ENCODE data around the gene SPON1.

Gene SPON1

GRCh38 chr11:14240951-14241350, 278.4 kb downstream of the SPON1 start:
- H2AFZ ChIP-seq (ENCODE audit: low read length), result no peak overlapping the region
- H3K9ac ChIP-seq (ENCODE audit: low read length), result no peak overlapping the region
- no peak overlapping the region for H3K4me2 ChIP-seq (ENCODE audit: low read depth, low read length)
- DNase-seq, result no peak
- H3F3A ChIP-seq (ENCODE audit: insufficient read depth, low read length), result peaks cover 15% of the 10 kb centered on the region; the same call in 1 of the 2 replicates
- no peaks in the 10 kb centered on the region for H4K20me1 ChIP-seq (ENCODE audit: insufficient read depth, low read length)
- H3K79me2 ChIP-seq (ENCODE audit: low read length), result no peaks in the 10 kb centered on the region
- H3K4me1 ChIP-seq (ENCODE audit: low read length), result peaks cover 18% of the 10 kb centered on the region
- H3K9me2 ChIP-seq (replicated peaks; ENCODE audit: insufficient read depth, low read length), result no peaks in the 10 kb centered on the region
- no peak for TF ChIP-seq EZH2phosphoT487 (IDR thresholded peaks at IDR 0.05; ENCODE audit: low read length)
- H3K27ac ChIP-seq (ENCODE audit: low read length), result no peak overlapping the region
- no peaks in the 10 kb centered on the region for H3K27me3 ChIP-seq (replicated peaks; ENCODE audit: insufficient read depth, low read length)
- no peak overlapping the region for H3K4me3 ChIP-seq (ENCODE audit: low read length)
- no peaks in the 10 kb centered on the region for H3K36me3 ChIP-seq (replicated peaks; ENCODE audit: insufficient read depth, low read length)
- H3K9me3 ChIP-seq (replicated peaks; ENCODE audit: insufficient read depth, low read length), result no peaks in the 10 kb centered on the region

GRCh38 chr11:14242187-14242586, 279.7 kb downstream of the SPON1 start:
- Histone ChIP-seq H3K79me2 (ENCODE audit: low read length) (no peaks in the 10 kb centered on the region), H3K36me3 (replicated peaks; ENCODE audit: insufficient read depth, low read length) (no peaks in the 10 kb centered on the region), H3F3A (ENCODE audit: insufficient read depth, low read length) (peaks cover 11% of the 10 kb centered on the region; the same call in 1 of the 2 replicates), H3K4me3 (ENCODE audit: low read length) (no peak overlapping the region), H3K27ac (ENCODE audit: low read length) (no peak overlapping the region), H2AFZ (ENCODE audit: low read length) (no peak overlapping the region), H3K9me2 (replicated peaks; ENCODE audit: insufficient read depth, low read length) (no peaks in the 10 kb centered on the region), H3K9me3 (replicated peaks; ENCODE audit: insufficient read depth, low read length) (no peaks in the 10 kb centered on the region), H4K20me1 (ENCODE audit: insufficient read depth, low read length) (no peaks in the 10 kb centered on the region), H3K4me2 (ENCODE audit: low read depth, low read length) (no peak overlapping the region), H3K4me1 (ENCODE audit: low read length) (peaks cover 11% of the 10 kb centered on the region), H3K9ac (ENCODE audit: low read length) (no peak overlapping the region), H3K27me3 (replicated peaks; ENCODE audit: insufficient read depth, low read length) (no peaks in the 10 kb centered on the region)
- DNase-seq, result no peak
- no peak for TF ChIP-seq EZH2 (optimal IDR thresholded peaks at IDR 0.05; ENCODE audit: low read depth, low read length)
- no peak for TF ChIP-seq EZH2phosphoT487 (IDR thresholded peaks at IDR 0.05; ENCODE audit: low read length)
- no peak for TF ChIP-seq CTCF (IDR thresholded peaks at IDR 0.05; ENCODE audit: low read length)

- Histone ChIP-seq H2AFZ (ENCODE audit: low read length) (no peak overlapping the region), H3K9ac (ENCODE audit: low read length) (no peak overlapping the region), H3K27ac (ENCODE audit: low read length) (no peak overlapping the region), H3K9me2 (replicated peaks; ENCODE audit: insufficient read depth, low read length) (no peaks in the 10 kb centered on the region), H3K9me3 (replicated peaks; ENCODE audit: insufficient read depth, low read length) (no peaks in the 10 kb centered on the region), H3F3A (ENCODE audit: insufficient read depth, low read length) (peaks cover 5% of the 10 kb centered on the region; the same call in 1 of the 2 replicates), H3K4me1 (ENCODE audit: low read length) (peaks cover 8% of the 10 kb centered on the region), H3K4me3 (ENCODE audit: low read length) (no peak overlapping the region), H3K27me3 (replicated peaks; ENCODE audit: insufficient read depth, low read length) (no peaks in the 10 kb centered on the region), H3K79me2 (ENCODE audit: low read length) (no peaks in the 10 kb centered on the region), H4K20me1 (ENCODE audit: insufficient read depth, low read length) (no peaks in the 10 kb centered on the region), H3K4me2 (ENCODE audit: low read depth, low read length) (no peak overlapping the region), H3K36me3 (replicated peaks; ENCODE audit: insufficient read depth, low read length) (no peaks in the 10 kb centered on the region)
- no peak for TF ChIP-seq EZH2phosphoT487 (IDR thresholded peaks at IDR 0.05; ENCODE audit: low read length)
- TF ChIP-seq CTCF (IDR thresholded peaks at IDR 0.05; ENCODE audit: low read length), result no peak
- no peak for TF ChIP-seq EZH2 (optimal IDR thresholded peaks at IDR 0.05; ENCODE audit: low read depth, low read length)
- no peak for DNase-seq
These were observed 280.2 kb downstream of the SPON1 start for GRCh38 chr11:14242733-14243132.

GRCh38 chr11:14244926-14245325, 282.4 kb downstream of the SPON1 start:
- no peaks in the 10 kb centered on the region for H4K20me1 ChIP-seq (ENCODE audit: insufficient read depth, low read length)
- no peak overlapping the region for H3K9ac ChIP-seq (ENCODE audit: low read length)
- no peaks in the 10 kb centered on the region for H3K4me1 ChIP-seq (ENCODE audit: low read length)
- no peak overlapping the region for H3K27ac ChIP-seq (ENCODE audit: low read length)
- H3K79me2 ChIP-seq (ENCODE audit: low read length), result no peaks in the 10 kb centered on the region
- H3K27me3 ChIP-seq (replicated peaks; ENCODE audit: insufficient read depth, low read length), result no peaks in the 10 kb centered on the region
- no peak overlapping the region for H3K4me3 ChIP-seq (ENCODE audit: low read length)
- H3K9me2 ChIP-seq (replicated peaks; ENCODE audit: insufficient read depth, low read length), result no peaks in the 10 kb centered on the region
- H3K9me3 ChIP-seq (replicated peaks; ENCODE audit: insufficient read depth, low read length), result no peaks in the 10 kb centered on the region
- TF ChIP-seq CTCF (IDR thresholded peaks at IDR 0.05; ENCODE audit: low read length), result no peak
- TF ChIP-seq EZH2 (optimal IDR thresholded peaks at IDR 0.05; ENCODE audit: low read depth, low read length), result no peak
- no peak for TF ChIP-seq EZH2phosphoT487 (IDR thresholded peaks at IDR 0.05; ENCODE audit: low read length)
- no peak overlapping the region for H3K4me2 ChIP-seq (ENCODE audit: low read depth, low read length)
- H2AFZ ChIP-seq (ENCODE audit: low read length), result no peak overlapping the region
- no peaks in the 10 kb centered on the region for H3F3A ChIP-seq (ENCODE audit: insufficient read depth, low read length)
- no peak for DNase-seq
- H3K36me3 ChIP-seq (replicated peaks; ENCODE audit: insufficient read depth, low read length), result no peaks in the 10 kb centered on the region
